ENCODE measurements around the gene AGPAT4. TPM values are rescaled to one million over a fixed set of nuclear protein-coding genes. Genes with fewer than 3 reads are reported as not detected.

AGPAT4 gene
- total RNA-seq, 1 donor from 2014 or later, result 2.2 TPM

- TF ChIP-seq CTCF (IDR thresholded peaks at IDR 0.05; ENCODE audit: borderline replicate concordance), result no peak
- Histone ChIP-seq H3K4me3 (no peak overlapping the region), H3K27ac (replicated peaks) (no peak overlapping the region), H3K4me1 (no peaks in the 10 kb centered on the region), H3K27me3 (ENCODE audit: low read depth) (no peaks in the 10 kb centered on the region), H3K36me3 (peaks cover 95% of the 10 kb centered on the region), H3K9me3 (replicated peaks) (peaks cover 15% of the 10 kb centered on the region)
- DNase-seq, result no peak
- intact Hi-C loops (cut with micrococcal nuclease), result no loop called here
These were observed 157.3 kb downstream of the AGPAT4 start for GRCh38 chr6:161116554-161116953.

- Histone ChIP-seq H3K4me1 (no peaks in the 10 kb centered on the region), H3K4me3 (no peak overlapping the region), H3K27me3 (ENCODE audit: low read depth) (no peaks in the 10 kb centered on the region), H3K9me3 (replicated peaks) (peaks cover 12% of the 10 kb centered on the region), H3K27ac (replicated peaks) (no peak overlapping the region), H3K36me3 (peaks cover 99% of the 10 kb centered on the region)
- no peak for TF ChIP-seq CTCF (IDR thresholded peaks at IDR 0.05; ENCODE audit: borderline replicate concordance)
- DNase-seq, result no peak
- intact Hi-C loops (cut with micrococcal nuclease), result no loop called here
These were observed 158.4 kb downstream of the AGPAT4 start for GRCh38 chr6:161115468-161115867.

GRCh38 chr6:161111261-161111660 lies 162.6 kb downstream of the AGPAT4 start:
- Histone ChIP-seq H3K9me3 (replicated peaks) (no peaks in the 10 kb centered on the region), H3K4me1 (no peaks in the 10 kb centered on the region), H3K4me3 (no peak overlapping the region), H3K27me3 (ENCODE audit: low read depth) (no peaks in the 10 kb centered on the region), H3K27ac (replicated peaks) (no peak overlapping the region), H3K36me3 (peaks cover 100% of the 10 kb centered on the region)
- TF ChIP-seq CTCF (IDR thresholded peaks at IDR 0.05; ENCODE audit: borderline replicate concordance), result no peak
- intact Hi-C loops (cut with micrococcal nuclease), result no loop called here
- DNase-seq, result no peak

- peaks cover 100% of the 10 kb centered on the region for H3K36me3 ChIP-seq
These were observed 163.7 kb downstream of the AGPAT4 start for GRCh38 chr6:161110028-161110779.

GRCh38 chr6:161109366-161109765 lies 164.5 kb downstream of the AGPAT4 start:
- Histone ChIP-seq H3K27me3 (ENCODE audit: low read depth) (no peaks in the 10 kb centered on the region), H3K36me3 (peaks cover 98% of the 10 kb centered on the region), H3K27ac (replicated peaks) (no peak overlapping the region), H3K9me3 (replicated peaks) (no peaks in the 10 kb centered on the region), H3K4me1 (no peaks in the 10 kb centered on the region), H3K4me3 (no peak overlapping the region)
- no peak for TF ChIP-seq CTCF (IDR thresholded peaks at IDR 0.05; ENCODE audit: borderline replicate concordance)
- intact Hi-C loops (cut with micrococcal nuclease), result no loop called here
- no peak for DNase-seq

More at GRCh38 chr6:161110028-161110779, 163.7 kb downstream of the AGPAT4 start:
- H3K4me1 ChIP-seq, result no peaks in the 10 kb centered on the region
- no peak for TF ChIP-seq CTCF (IDR thresholded peaks at IDR 0.05; ENCODE audit: borderline replicate concordance)
- intact Hi-C loops (cut with micrococcal nuclease), result no loop called here
- no peak overlapping the region for H3K27ac ChIP-seq (replicated peaks)
- H3K27me3 ChIP-seq (ENCODE audit: low read depth), result no peaks in the 10 kb centered on the region
- no peak for DNase-seq
- no peak overlapping the region for H3K4me3 ChIP-seq
- H3K9me3 ChIP-seq (replicated peaks), result no peaks in the 10 kb centered on the region
